Measurements from ENCODE around the gene TENM4.

TENM4 gene

GRCh38 chr11:78659326-78660270, 781.2 kb downstream of the TENM4 start:
- DNase-seq: no peak

- DNase-seq: no peak
These were observed 782.6 kb downstream of the TENM4 start for GRCh38 chr11:78657968-78658839.

- DNase-seq: no peak
These were observed 783.4 kb downstream of the TENM4 start for GRCh38 chr11:78657441-78657840.

- no peak for DNase-seq
These were observed 783.8 kb downstream of the TENM4 start for GRCh38 chr11:78656984-78657383.

GRCh38 chr11:78656327-78656726, 784.5 kb downstream of the TENM4 start:
- no peak for DNase-seq

- DNase-seq: no peak
These were observed 785.3 kb downstream of the TENM4 start for GRCh38 chr11:78655561-78655960.

GRCh38 chr11:78654866-78655265, 786.0 kb downstream of the TENM4 start:
- DNase-seq: no peak

GRCh38 chr11:78654071-78654470, 786.8 kb downstream of the TENM4 start:
- DNase-seq: no peak

- DNase-seq: no peak
These were observed 787.4 kb downstream of the TENM4 start for GRCh38 chr11:78653294-78653909.

GRCh38 chr11:78652843-78653239, 788.0 kb downstream of the TENM4 start:
- DNase-seq: no peak

GRCh38 chr11:78651923-78652842, 788.6 kb downstream of the TENM4 start:
- DNase-seq: no peak

GRCh38 chr11:78651136-78651775, 789.6 kb downstream of the TENM4 start:
- DNase-seq: no peak

GRCh38 chr11:78649361-78650215, 791.2 kb downstream of the TENM4 start:
- no peak for DNase-seq

GRCh38 chr11:78647986-78648875, 792.6 kb downstream of the TENM4 start:
- no peak for DNase-seq

- no peak for DNase-seq
These were observed 793.4 kb downstream of the TENM4 start for GRCh38 chr11:78647266-78647915.

GRCh38 chr11:78646564-78647185, 794.2 kb downstream of the TENM4 start:
- DNase-seq: peak; percentile 14

GRCh38 chr11:78645226-78646202, 795.3 kb downstream of the TENM4 start:
- peak; percentile 25 for DNase-seq
